Measurements from ENCODE around the gene RPP25. TPM values are rescaled to one million over a fixed set of nuclear protein-coding genes. Genes with fewer than 3 reads are reported as not detected.

RPP25 gene
- total and polyA plus RNA-seq, 2 donors (not counting 1 experiment from before 2014, with no cell fraction given): 0.50 to 1.00 TPM

- TF ChIP-seq CTCF (conservative IDR thresholded peaks at IDR 0.05 in 1 of 2, IDR thresholded peaks at IDR 0.05 in 1 of 2; ENCODE audit: low read depth in 1 of 2, low read length in 2 of 2): no peak
- no peak for TF ChIP-seq EZH2 (IDR thresholded peaks at IDR 0.05; ENCODE audit: low read length, missing control alignments)
- no peaks in the 10 kb centered on the region for H3K9me3 ChIP-seq (ENCODE audit: control insufficient read depth, insufficient read depth, low read depth, low read length)
- DNase-seq (ENCODE audit: low read depth in 2 of 2): no peak
These were observed 27.2 kb upstream of the RPP25 start for GRCh38 chr15:74983725-74984231.

GRCh38 chr15:74982183-74982582, 25.6 kb upstream of the RPP25 start:
- Histone ChIP-seq H3K27ac (ENCODE audit: insufficient read depth, low read length) (no peak overlapping the region), H2AFZ (ENCODE audit: low read length) (no peak overlapping the region), H4K20me1 (ENCODE audit: control insufficient read depth, extremely low read depth, insufficient read depth, low read length) (no peaks in the 10 kb centered on the region), H3K4me2 (ENCODE audit: extremely low read depth, insufficient read depth, low read length) (no peak overlapping the region), H3K27me3 (ENCODE audit: control insufficient read depth, insufficient read depth, low read length) (no peaks in the 10 kb centered on the region), H3K9me3 (ENCODE audit: control insufficient read depth, insufficient read depth, low read depth, low read length) (no peaks in the 10 kb centered on the region), H3K79me2 (ENCODE audit: control insufficient read depth, insufficient read depth, low read length) (no peaks in the 10 kb centered on the region), H3K4me3 (replicated peaks in 1 of 4; ENCODE audit: control extremely low read depth in 1 of 4, insufficient read depth in 1 of 4, low read depth in 3 of 4, low read length in 4 of 4) (no peak overlapping the region), H3K9ac (ENCODE audit: insufficient read depth, low read length) (no peak overlapping the region), H3K36me3 (ENCODE audit: control insufficient read depth, insufficient read depth, low read length) (no peaks in the 10 kb centered on the region), H3K4me1 (ENCODE audit: control insufficient read depth, extremely low read depth, insufficient read depth, low read length) (no peaks in the 10 kb centered on the region)
- TF ChIP-seq CTCF (conservative IDR thresholded peaks at IDR 0.05 in 1 of 2, IDR thresholded peaks at IDR 0.05 in 1 of 2; ENCODE audit: low read depth in 1 of 2, low read length in 2 of 2) (no peak), EZH2 (IDR thresholded peaks at IDR 0.05; ENCODE audit: low read length, missing control alignments) (no peak)
- no peak for DNase-seq (ENCODE audit: low read depth in 2 of 2)

More at GRCh38 chr15:74983725-74984231, 27.2 kb upstream of the RPP25 start:
- no peak overlapping the region for H3K4me2 ChIP-seq (ENCODE audit: extremely low read depth, insufficient read depth, low read length)
- no peak overlapping the region for H2AFZ ChIP-seq (ENCODE audit: low read length)
- no peak overlapping the region for H3K9ac ChIP-seq (ENCODE audit: insufficient read depth, low read length)
- H3K79me2 ChIP-seq (ENCODE audit: control insufficient read depth, insufficient read depth, low read length): no peaks in the 10 kb centered on the region
- no peak overlapping the region for H3K27ac ChIP-seq (ENCODE audit: insufficient read depth, low read length)
- H3K4me1 ChIP-seq (ENCODE audit: control insufficient read depth, extremely low read depth, insufficient read depth, low read length): no peaks in the 10 kb centered on the region
- H3K36me3 ChIP-seq (ENCODE audit: control insufficient read depth, insufficient read depth, low read length): no peaks in the 10 kb centered on the region
- no peaks in the 10 kb centered on the region for H3K27me3 ChIP-seq (ENCODE audit: control insufficient read depth, insufficient read depth, low read length)
- no peak overlapping the region for H3K4me3 ChIP-seq (replicated peaks in 1 of 4; ENCODE audit: control extremely low read depth in 1 of 4, insufficient read depth in 1 of 4, low read depth in 3 of 4, low read length in 4 of 4)
- no peaks in the 10 kb centered on the region for H4K20me1 ChIP-seq (ENCODE audit: control insufficient read depth, extremely low read depth, insufficient read depth, low read length)

- no peak overlapping the region for H3K27ac ChIP-seq (ENCODE audit: insufficient read depth, low read length)
- no peaks in the 10 kb centered on the region for H3K36me3 ChIP-seq (ENCODE audit: control insufficient read depth, insufficient read depth, low read length)
- no peaks in the 10 kb centered on the region for H3K9me3 ChIP-seq (ENCODE audit: control insufficient read depth, insufficient read depth, low read depth, low read length)
- H3K27me3 ChIP-seq (ENCODE audit: control insufficient read depth, insufficient read depth, low read length): no peaks in the 10 kb centered on the region
- DNase-seq (ENCODE audit: low read depth in 2 of 2): peak in 1 of 2 donors; percentile 43
- H3K79me2 ChIP-seq (ENCODE audit: control insufficient read depth, insufficient read depth, low read length): no peaks in the 10 kb centered on the region
- H3K4me2 ChIP-seq (ENCODE audit: extremely low read depth, insufficient read depth, low read length): no peak overlapping the region
- no peaks in the 10 kb centered on the region for H4K20me1 ChIP-seq (ENCODE audit: control insufficient read depth, extremely low read depth, insufficient read depth, low read length)
- no peak overlapping the region for H2AFZ ChIP-seq (ENCODE audit: low read length)
- TF ChIP-seq EZH2 (IDR thresholded peaks at IDR 0.05; ENCODE audit: low read length, missing control alignments) (no peak), CTCF (conservative IDR thresholded peaks at IDR 0.05 in 1 of 2, IDR thresholded peaks at IDR 0.05 in 1 of 2; ENCODE audit: low read depth in 1 of 2, low read length in 2 of 2) (no peak)
- no peak overlapping the region for H3K9ac ChIP-seq (ENCODE audit: insufficient read depth, low read length)
- H3K4me1 ChIP-seq (ENCODE audit: control insufficient read depth, extremely low read depth, insufficient read depth, low read length): no peaks in the 10 kb centered on the region
- no peak overlapping the region for H3K4me3 ChIP-seq (replicated peaks in 1 of 4; ENCODE audit: control extremely low read depth in 1 of 4, insufficient read depth in 1 of 4, low read depth in 3 of 4, low read length in 4 of 4)
These were observed 21.9 kb upstream of the RPP25 start for GRCh38 chr15:74978503-74978902.
